HepG2 (cell line): ENCODE measurements around the gene MGAT5. TPM values are rescaled to one million over a fixed set of nuclear protein-coding genes. Genes with fewer than 3 reads are reported as not detected.

ENCODE experiments used
- ATAD3A ChIP-seq: sonication (generic); formaldehyde crosslinking; IDR thresholded peaks from 2 replicates; pipeline ENCODE4 v1.4.0; 2020; ENCODE audit warnings: missing genetic modification reagents
- ATF5 ChIP-seq: sonication (generic); formaldehyde crosslinking; IDR thresholded peaks from 2 replicates; pipeline ENCODE4 v1.4.0; 2020; ENCODE audit warnings: mild to moderate bottlenecking, low read depth, missing genetic modification reagents
- JUN ChIP-seq: sonication (generic); formaldehyde crosslinking; IDR thresholded peaks from 2 replicates; pipeline ENCODE4 v1.4.0; 2020; ENCODE audit warnings: mild to moderate bottlenecking, missing genetic modification reagents
- MYNN ChIP-seq: sonication (generic); formaldehyde crosslinking; IDR thresholded peaks from 2 replicates; pipeline ENCODE4 v1.4.0; 2020; ENCODE audit warnings: mild to moderate bottlenecking, low read depth, missing genetic modification reagents
- NAIF1 ChIP-seq: sonication (generic); formaldehyde crosslinking; IDR thresholded peaks from 2 replicates; pipeline ENCODE4 v1.5.0; 2020; ENCODE audit warnings: mild to moderate bottlenecking, missing genetic modification reagents, borderline replicate concordance
- PRPF4 ChIP-seq: fragments of 200-400 bp; formaldehyde crosslinking; IDR thresholded peaks from 2 replicates; pipeline ENCODE4 v1.6.1; 2016; ENCODE audit warnings: low read length, low read depth; ENCODE audit not compliant: poor library complexity, severe bottlenecking
- RELA ChIP-seq: sonication (generic); formaldehyde crosslinking; IDR thresholded peaks from 2 replicates; pipeline ENCODE4 v1.4.0; 2020; ENCODE audit warnings: missing genetic modification reagents
- ZBTB40 ChIP-seq, 2 experiments: fragments of 450-650 bp in 1 of 2; sonication (generic) in 1 of 2; formaldehyde crosslinking in 1 of 2; IDR thresholded peaks; 2 replicates each; pipeline versions ENCODE4 v1.6.1 to v1.8.0; 2016 to 2022; ENCODE audit warnings: antibody characterized with exemption in 1 of 2, mild to moderate bottlenecking in 1 of 2, missing genetic modification reagents in 1 of 2
- ZFP62 ChIP-seq: sonication (generic); formaldehyde crosslinking; IDR thresholded peaks from 2 replicates; pipeline ENCODE4 v1.4.0; 2020; ENCODE audit warnings: missing genetic modification reagents
- ZNF260 ChIP-seq: sonication (generic); formaldehyde crosslinking; IDR thresholded peaks from 2 replicates; pipeline ENCODE4 v1.4.0; 2020; ENCODE audit warnings: missing genetic modification reagents, low read depth, mild to moderate bottlenecking, borderline replicate concordance
- ZNF432 ChIP-seq: sonication (generic); formaldehyde crosslinking; IDR thresholded peaks from 2 replicates; pipeline ENCODE4 v1.5.0; 2020; ENCODE audit warnings: missing genetic modification reagents, mild to moderate bottlenecking, borderline replicate concordance
- ZNF570 ChIP-seq: sonication (generic); formaldehyde crosslinking; IDR thresholded peaks from 2 replicates; pipeline ENCODE4 v1.4.0; 2020; ENCODE audit warnings: mild to moderate bottlenecking, missing genetic modification reagents, borderline replicate concordance
- ZNF589 ChIP-seq: sonication (generic); formaldehyde crosslinking; conservative IDR thresholded peaks from 2 replicates; pipeline ENCODE4 v1.8.0; 2022; ENCODE audit warnings: mild to moderate bottlenecking, moderate library complexity, missing genetic modification reagents
- ZSCAN22 ChIP-seq: sonication (generic); formaldehyde crosslinking; IDR thresholded peaks from 2 replicates; pipeline ENCODE4 v1.4.0; 2020; ENCODE audit warnings: mild to moderate bottlenecking, missing genetic modification reagents
- ZSCAN9 ChIP-seq: IDR thresholded peaks from 2 replicates; pipeline ENCODE4 v1.6.1; 2016; ENCODE audit warnings: borderline replicate concordance
- polyA plus RNA-seq, 8 experiments: library from polyadenylated mRNA; depleted of rRNA in 3 of 8; stranded (reverse) in 7 of 8; unstranded in 1 of 8; fragments of >200 nt; fragmentation: Illumina TruSeq in 4 of 8; extraction: Trizol in 4 of 8; gene quantifications; 2 replicates each; pipeline versions ENCODE4 v1.2.1 to v1.2.3, GENCODE V29; 2011 to 2016; ENCODE audit warnings: low read depth in 4 of 8, missing spikeins in 1 of 8, mixed read lengths in 1 of 8; ENCODE audit not compliant: insufficient read depth in 1 of 8
- total RNA-seq, 5 experiments: library from RNA; depleted of rRNA; stranded (reverse); fragments of >200 nt; fragmentation: Illumina TruSeq; extraction: Trizol; gene quantifications; 2 replicates each; pipeline ENCODE4 v1.2.3, GENCODE V29; 2016; ENCODE audit warnings: low read depth in 1 of 5

The MGAT5 gene
- total and polyA plus RNA-seq, 2 of the 13 experiments (the other 11 are each of a cell fraction or from before 2014, with no cell fraction given): 33.1 to 60.2 TPM

- no peak for TF ChIP-seq ZBTB40 (IDR thresholded peaks at IDR 0.05)
- no peak for TF ChIP-seq ZBTB40 (CRISPR knock-in tag; IDR thresholded peaks at IDR 0.05)
- TF ChIP-seq ZSCAN22 (CRISPR knock-in tag): no peak
- no peak for TF ChIP-seq ZNF432 (CRISPR knock-in tag)
- TF ChIP-seq ZNF570 (CRISPR knock-in tag): no peak
- TF ChIP-seq NAIF1: no peak
- no peak for TF ChIP-seq PRPF4
- TF ChIP-seq ZNF260: no peak
- no peak for TF ChIP-seq ZFP62
- no peak for TF ChIP-seq ATF5 (CRISPR knock-in tag)
- no peak for TF ChIP-seq RELA (CRISPR knock-in tag)
- TF ChIP-seq ZNF589 (CRISPR knock-in tag): peak; percentile 36; the same call in 1 of the 2 replicates
- TF ChIP-seq MYNN (CRISPR knock-in tag): no peak; the same call in 1 of the 2 replicates
- TF ChIP-seq ZSCAN9 (CRISPR knock-in tag): peak; percentile 81; the same call in 1 of the 2 replicates
- no peak for TF ChIP-seq ATAD3A (CRISPR knock-in tag)
- TF ChIP-seq JUN: peak; percentile 36; the same call in 1 of the 2 replicates
Observed at GRCh38 chr2:134432435-134432883, 178.6 kb downstream of the MGAT5 start (continued).
